Skeletal muscle satellite cell (primary cell): ENCODE results near the gene AFF4.

Source experiments
- H3K27me3 ChIP-seq: 2 replicates; pipeline ENCODE4 v1.7.0; 2013; ENCODE audit warnings: low read length; ENCODE audit not compliant: control insufficient read depth, insufficient read depth
- H3K36me3 ChIP-seq: 2 replicates; pipeline ENCODE4 v1.7.0; 2013; ENCODE audit warnings: mild to moderate bottlenecking, control low read depth, low read length; ENCODE audit not compliant: insufficient read depth
- H3K4me1 ChIP-seq: 2 replicates; pipeline ENCODE4 v1.7.0; 2013; ENCODE audit warnings: low read length; ENCODE audit not compliant: control insufficient read depth, insufficient read depth
- H3K4me2 ChIP-seq: 2 replicates; pipeline ENCODE4 v1.7.0; 2013; ENCODE audit warnings: mild to moderate bottlenecking, low read length
- H3K4me3 ChIP-seq: 2 replicates; pipeline ENCODE4 v1.7.0; 2013; ENCODE audit warnings: low read length
- H3K9ac ChIP-seq: 2 replicates; pipeline ENCODE4 v1.7.0; 2013; ENCODE audit warnings: mild to moderate bottlenecking, low read depth, low read length, moderate library complexity
- H3K9me3 ChIP-seq: replicated peaks from 2 replicates; pipeline ENCODE4 v1.7.0; 2013; ENCODE audit warnings: mild to moderate bottlenecking, control low read depth, low read length

AFF4 gene

GRCh38 chr5:132905938-132906337, 57.5 kb downstream of the AFF4 start:
- H3K4me3 ChIP-seq: no peak overlapping the region
- no peak overlapping the region for H3K4me2 ChIP-seq
- no peaks in the 10 kb centered on the region for H3K9me3 ChIP-seq
- H3K4me1 ChIP-seq: no peaks in the 10 kb centered on the region
- H3K36me3 ChIP-seq: peaks cover 45% of the 10 kb centered on the region
- H3K9ac ChIP-seq: no peak overlapping the region
- H3K27me3 ChIP-seq: no peaks in the 10 kb centered on the region

DNA sequence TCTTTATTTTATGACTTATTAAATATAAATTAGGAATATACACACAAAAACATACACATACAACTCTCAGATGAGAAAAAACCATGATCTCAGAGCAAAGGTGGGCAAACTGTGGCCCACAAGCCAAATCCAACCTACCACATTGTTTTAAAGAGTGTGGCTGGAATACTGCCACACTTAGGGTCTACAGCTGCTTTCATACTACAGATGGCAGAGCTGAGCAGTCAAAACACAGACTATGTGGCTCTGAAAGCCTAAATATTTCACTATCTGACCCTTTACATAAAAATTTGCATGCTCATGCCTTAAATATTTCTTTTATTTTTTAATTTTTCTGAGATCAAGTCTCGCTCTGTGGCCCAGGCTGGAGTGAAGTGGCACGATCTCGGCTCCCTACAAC, 61.7 kb downstream of the AFF4 start:
- no peak overlapping the region for H3K9ac ChIP-seq

GRCh38 chr5:132901036-132901435, 62.4 kb downstream of the AFF4 start:
- no peaks in the 10 kb centered on the region for H3K27me3 ChIP-seq
- H3K9ac ChIP-seq: no peak overlapping the region
- no peak overlapping the region for H3K4me3 ChIP-seq
- peaks cover 46% of the 10 kb centered on the region for H3K36me3 ChIP-seq
- H3K4me1 ChIP-seq: no peaks in the 10 kb centered on the region
- H3K9me3 ChIP-seq: no peaks in the 10 kb centered on the region
- no peak overlapping the region for H3K4me2 ChIP-seq

More for the DNA sequence above, 61.7 kb downstream of the AFF4 start:
- Histone ChIP-seq H3K27me3 (no peaks in the 10 kb centered on the region), H3K4me1 (no peaks in the 10 kb centered on the region), H3K4me3 (no peak overlapping the region), H3K9me3 (no peaks in the 10 kb centered on the region), H3K36me3 (peaks cover 39% of the 10 kb centered on the region), H3K4me2 (no peak overlapping the region)

DNA sequence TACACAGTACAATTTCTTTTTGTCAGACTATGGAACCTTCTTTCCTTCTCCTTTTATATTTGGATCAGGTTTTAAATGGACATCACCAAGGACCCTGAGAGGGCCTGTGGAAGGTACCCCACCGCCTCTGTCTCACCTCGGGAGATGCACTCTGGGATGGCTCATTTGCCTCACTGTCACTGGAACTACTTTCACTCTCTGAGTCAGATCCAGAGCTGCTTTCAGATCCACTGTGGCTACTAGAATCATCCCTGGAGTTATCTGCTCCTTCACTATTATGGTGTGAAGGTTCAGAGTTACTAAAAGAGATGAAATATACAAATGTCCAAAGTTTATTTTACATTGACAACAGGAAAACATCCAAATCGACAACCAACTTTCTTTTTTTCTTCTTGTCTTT, 65.3 kb downstream of the AFF4 start:
- H3K9ac ChIP-seq: no peak overlapping the region
- H3K4me2 ChIP-seq: no peak overlapping the region
- H3K36me3 ChIP-seq: peaks cover 69% of the 10 kb centered on the region
- H3K9me3 ChIP-seq: no peaks in the 10 kb centered on the region
- H3K4me3 ChIP-seq: no peak overlapping the region
- H3K27me3 ChIP-seq: no peaks in the 10 kb centered on the region
- H3K4me1 ChIP-seq: no peaks in the 10 kb centered on the region

DNA sequence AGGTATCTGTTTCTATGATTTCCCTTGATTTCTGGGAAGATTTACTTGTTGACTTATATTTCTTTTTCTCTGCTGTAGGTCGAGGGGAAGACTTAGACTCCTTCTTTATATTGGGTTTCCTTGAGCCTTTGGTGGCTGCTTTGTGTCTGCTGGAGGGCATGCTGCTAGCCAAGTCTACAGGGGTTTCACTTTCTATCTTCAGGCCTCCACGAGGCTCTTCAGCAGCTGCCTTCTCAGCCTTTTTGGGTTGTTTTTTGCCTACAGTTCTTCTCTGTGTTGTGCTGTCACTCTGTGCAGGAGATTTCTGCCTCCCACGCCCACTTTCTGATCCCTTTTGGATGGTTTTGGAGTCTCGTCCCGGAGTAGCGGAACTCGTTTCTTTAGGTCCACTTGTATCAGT, 66.7 kb downstream of the AFF4 start:
- peaks cover 80% of the 10 kb centered on the region for H3K36me3 ChIP-seq
- no peaks in the 10 kb centered on the region for H3K9me3 ChIP-seq

GRCh38 chr5:132895719-132896305, 67.6 kb downstream of the AFF4 start:
- Histone ChIP-seq H3K36me3 (peaks cover 79% of the 10 kb centered on the region), H3K4me1 (no peaks in the 10 kb centered on the region)

More for the DNA sequence above, 66.7 kb downstream of the AFF4 start:
- Histone ChIP-seq H3K4me2 (no peak overlapping the region), H3K4me1 (no peaks in the 10 kb centered on the region), H3K9ac (no peak overlapping the region), H3K4me3 (no peak overlapping the region), H3K27me3 (no peaks in the 10 kb centered on the region)

DNA sequence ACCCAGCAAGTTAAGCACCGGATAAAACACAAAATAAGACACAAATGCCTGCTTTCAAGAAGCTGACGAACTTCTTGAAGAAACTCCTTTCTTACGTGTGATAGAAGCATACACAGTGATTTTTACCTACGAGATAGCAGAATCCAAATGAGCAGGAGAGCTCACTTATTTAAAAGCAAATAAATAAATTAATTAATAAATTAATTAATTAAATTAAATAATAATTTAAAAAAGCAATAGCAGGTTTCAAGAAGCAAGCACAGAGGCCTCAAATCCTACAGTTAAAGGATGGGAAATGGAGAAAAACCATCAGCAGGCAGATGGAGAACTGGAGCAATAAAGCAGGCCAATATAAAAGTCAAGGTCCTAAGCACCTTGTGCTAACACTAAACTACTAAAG, 72.6 kb downstream of the AFF4 start:
- Histone ChIP-seq H3K4me3 (no peak overlapping the region), H3K36me3 (peaks cover 94% of the 10 kb centered on the region), H3K9me3 (no peaks in the 10 kb centered on the region), H3K27me3 (no peaks in the 10 kb centered on the region), H3K4me1 (no peaks in the 10 kb centered on the region), H3K4me2 (no peak overlapping the region), H3K9ac (no peak overlapping the region)

More at GRCh38 chr5:132895719-132896305, 67.6 kb downstream of the AFF4 start:
- Histone ChIP-seq H3K9ac (no peak overlapping the region), H3K9me3 (no peaks in the 10 kb centered on the region), H3K4me3 (no peak overlapping the region), H3K27me3 (no peaks in the 10 kb centered on the region), H3K4me2 (no peak overlapping the region)

DNA sequence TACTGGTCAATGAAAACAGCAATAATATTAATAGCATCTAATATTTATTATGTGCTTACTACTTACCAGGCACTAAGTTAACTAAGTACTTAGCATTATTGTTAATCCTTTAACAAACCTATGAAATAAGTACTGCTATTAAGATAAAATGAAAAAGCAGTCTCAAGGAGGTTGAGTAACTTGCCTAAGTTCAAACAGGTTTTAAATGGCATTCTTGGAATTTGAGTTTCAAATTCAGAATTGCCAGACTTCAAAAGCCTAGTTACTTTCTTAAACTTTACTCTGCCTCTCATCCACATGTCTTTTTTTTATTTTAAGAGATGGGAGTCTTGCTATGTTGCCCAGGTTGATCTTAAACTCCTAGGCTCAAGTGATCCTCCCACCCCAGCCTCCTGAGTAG, 73.9 kb downstream of the AFF4 start:
- H3K27me3 ChIP-seq: no peaks in the 10 kb centered on the region
- H3K36me3 ChIP-seq: peaks cover 90% of the 10 kb centered on the region
- H3K4me1 ChIP-seq: no peaks in the 10 kb centered on the region
- H3K9me3 ChIP-seq: no peaks in the 10 kb centered on the region
- H3K9ac ChIP-seq: no peak overlapping the region
- H3K4me2 ChIP-seq: no peak overlapping the region
- no peak overlapping the region for H3K4me3 ChIP-seq

DNA sequence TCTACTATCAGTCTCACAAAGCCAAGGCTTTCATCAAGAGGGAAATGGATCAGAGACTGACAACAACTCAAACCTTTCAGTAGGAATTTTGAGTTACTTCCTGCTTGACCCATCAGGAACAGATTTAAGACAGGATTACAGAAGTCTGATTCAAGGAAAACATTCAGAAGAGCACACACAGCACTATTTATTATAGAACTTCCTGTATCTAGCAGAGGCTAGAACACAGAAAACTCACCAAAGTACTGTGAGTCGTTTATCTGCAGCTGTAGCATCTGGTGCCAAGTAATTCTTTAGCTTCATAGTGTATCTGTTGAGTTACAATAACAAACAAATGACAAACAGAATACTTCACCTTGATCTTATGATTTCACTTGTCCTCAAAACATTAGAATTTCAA, 76.2 kb downstream of the AFF4 start:
- H3K27me3 ChIP-seq: no peaks in the 10 kb centered on the region
- H3K36me3 ChIP-seq: peaks cover 83% of the 10 kb centered on the region
- no peak overlapping the region for H3K9ac ChIP-seq
- no peaks in the 10 kb centered on the region for H3K9me3 ChIP-seq
- no peak overlapping the region for H3K4me2 ChIP-seq
- no peaks in the 10 kb centered on the region for H3K4me1 ChIP-seq
- H3K4me3 ChIP-seq: no peak overlapping the region

DNA sequence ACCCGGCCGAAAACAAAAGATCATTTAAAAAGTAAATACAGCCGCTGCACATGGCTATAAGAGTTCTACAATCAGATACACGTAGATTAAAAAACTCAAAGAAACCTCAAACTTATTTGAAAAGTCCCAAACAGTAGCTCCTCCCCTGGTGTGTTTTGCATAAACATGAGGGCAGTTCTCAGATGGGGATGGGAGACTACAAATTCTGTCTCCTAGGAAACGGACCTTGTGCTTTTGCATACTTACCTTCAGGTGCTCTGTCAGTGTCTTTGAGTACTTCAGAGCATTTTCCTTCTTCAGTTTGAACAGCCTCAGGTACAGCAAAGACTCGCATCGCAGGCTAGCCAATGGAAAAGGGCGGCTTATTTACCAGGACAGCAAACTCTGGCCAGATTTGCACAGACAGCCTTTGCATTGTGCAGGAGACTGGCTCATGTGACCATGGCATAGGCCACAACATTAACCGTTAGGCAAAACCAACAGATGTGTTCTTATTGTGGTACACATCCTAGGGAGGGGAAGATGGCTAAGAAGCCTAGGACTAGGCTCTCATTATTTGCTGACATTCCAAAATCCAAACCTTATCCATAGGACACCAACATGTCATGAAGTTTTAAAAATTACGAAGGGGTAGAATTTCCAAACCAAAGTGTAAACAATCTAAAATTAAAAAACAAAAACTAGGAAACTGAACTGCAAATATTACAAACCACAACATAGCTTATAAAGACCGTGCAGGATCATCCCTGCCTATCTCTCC, 77.2 kb downstream of the AFF4 start:
- peaks cover 83% of the 10 kb centered on the region for H3K36me3 ChIP-seq

DNA sequence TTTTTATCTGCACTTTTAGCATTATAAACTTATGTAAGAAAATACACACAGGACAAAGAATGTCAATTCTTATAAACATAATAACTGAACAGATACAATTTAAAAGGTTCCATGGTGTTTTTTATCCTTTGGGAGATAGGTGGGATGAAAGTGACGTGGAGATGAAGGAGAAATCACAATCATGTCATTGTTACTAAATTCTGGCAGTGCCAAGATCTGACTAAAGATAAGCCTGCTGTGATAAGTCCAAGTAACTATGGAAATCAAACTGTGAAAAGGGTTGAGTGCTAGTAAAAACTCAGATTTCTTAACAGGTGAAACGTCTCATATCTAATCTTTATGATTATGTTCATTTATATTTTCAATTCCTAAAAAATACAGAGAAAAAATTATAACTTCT, 78.9 kb downstream of the AFF4 start:
- no peak overlapping the region for H3K9ac ChIP-seq
- no peak overlapping the region for H3K4me3 ChIP-seq
- no peak overlapping the region for H3K4me2 ChIP-seq
- no peaks in the 10 kb centered on the region for H3K27me3 ChIP-seq
- no peaks in the 10 kb centered on the region for H3K9me3 ChIP-seq
- H3K36me3 ChIP-seq: peaks cover 83% of the 10 kb centered on the region
- H3K4me1 ChIP-seq: no peaks in the 10 kb centered on the region

More for the DNA sequence above, 77.2 kb downstream of the AFF4 start:
- no peak overlapping the region for H3K4me3 ChIP-seq
- no peak overlapping the region for H3K9ac ChIP-seq
- no peaks in the 10 kb centered on the region for H3K4me1 ChIP-seq
- H3K4me2 ChIP-seq: no peak overlapping the region
- no peaks in the 10 kb centered on the region for H3K9me3 ChIP-seq
- no peaks in the 10 kb centered on the region for H3K27me3 ChIP-seq
